ENCODE data around the gene CDH13.

DNA sequence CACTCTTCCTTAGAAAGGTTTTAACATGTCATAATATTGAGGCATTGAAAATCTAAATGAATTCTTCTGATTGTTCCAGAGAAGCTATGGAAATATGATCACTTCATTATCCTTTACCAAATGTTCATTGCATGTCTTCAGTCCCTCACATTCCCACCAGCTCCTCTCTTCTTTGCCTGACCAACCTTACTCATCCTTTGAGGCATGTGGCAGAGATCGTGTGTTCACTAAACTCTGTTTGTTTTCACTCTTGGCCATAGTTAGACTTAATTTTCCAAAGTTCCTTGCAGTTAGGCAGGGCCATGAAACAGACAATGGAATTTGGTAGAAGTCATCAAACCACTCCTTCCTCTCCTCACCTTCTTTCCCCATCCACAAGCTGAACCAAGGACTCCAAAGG is 914.5 kb downstream of the CDH13 start:
- TF ChIP-seq POLR2AphosphoS5 (IDR thresholded peaks at IDR 0.05; ENCODE audit: borderline replicate concordance, low read depth, low read length) (no peak), EZH2 (IDR thresholded peaks at IDR 0.05) (no peak)

Data from SK-N-MC (cell line).